HG02763 (cell line): ENCODE data around the gene ALLC.

Source experiments
- ATAC-seq: cut with Tn5 transposase; IDR thresholded peaks from one replicate; pipeline ENCODE4 v1.9.1; 2021; ENCODE audit warnings: mild to moderate bottlenecking, moderate library complexity; ENCODE audit not compliant: unreplicated experiment

Gene ALLC

GRCh38 chr2:3708576-3708975 is 50.6 kb downstream of the ALLC start:
- no peak for ATAC-seq

GRCh38 chr2:3709225-3709624 is 51.2 kb downstream of the ALLC start:
- no peak for ATAC-seq

- ATAC-seq, result no peak
These were observed 54.4 kb downstream of the ALLC start for GRCh38 chr2:3712424-3712823.

GRCh38 chr2:3712831-3713503 is 55.0 kb downstream of the ALLC start:
- ATAC-seq, result no peak

- ATAC-seq, result no peak
These were observed 60.7 kb downstream of the ALLC start for GRCh38 chr2:3718679-3719078.

GRCh38 chr2:3725002-3725401 is 67.0 kb downstream of the ALLC start:
- no peak for ATAC-seq

- no peak for ATAC-seq
These were observed 67.7 kb downstream of the ALLC start for GRCh38 chr2:3725458-3726250.

- no peak for ATAC-seq
These were observed 68.5 kb downstream of the ALLC start for GRCh38 chr2:3726511-3726910.

- no peak for ATAC-seq
These were observed 69.5 kb downstream of the ALLC start for GRCh38 chr2:3727397-3728045.

- ATAC-seq, result no peak
These were observed 70.4 kb downstream of the ALLC start for GRCh38 chr2:3728104-3729054.

GRCh38 chr2:3729055-3729448 is 71.1 kb downstream of the ALLC start:
- no peak for ATAC-seq

GRCh38 chr2:3729786-3730185 is 71.8 kb downstream of the ALLC start:
- no peak for ATAC-seq

- no peak for ATAC-seq
These were observed 72.6 kb downstream of the ALLC start for GRCh38 chr2:3730646-3731045.

- ATAC-seq, result no peak
These were observed 73.8 kb downstream of the ALLC start for GRCh38 chr2:3731829-3732228.

- ATAC-seq, result no peak
These were observed 78.1 kb downstream of the ALLC start for GRCh38 chr2:3736112-3736511.

GRCh38 chr2:3737128-3737527 is 79.1 kb downstream of the ALLC start:
- ATAC-seq, result no peak

GRCh38 chr2:3738454-3738853 is 80.5 kb downstream of the ALLC start:
- ATAC-seq, result no peak

GRCh38 chr2:3739313-3739712 is 81.3 kb downstream of the ALLC start:
- no peak for ATAC-seq

GRCh38 chr2:3741396-3741795 is 83.4 kb downstream of the ALLC start:
- no peak for ATAC-seq

- ATAC-seq, result no peak
These were observed 84.0 kb downstream of the ALLC start for GRCh38 chr2:3741867-3742602.
